Hepatocyte (in vitro differentiated cells): ENCODE data around the gene NDFIP2. TPM values are rescaled to one million over a fixed set of nuclear protein-coding genes. Genes with fewer than 3 reads are reported as not detected.

Experiments
- DNase-seq: peaks from one replicate; pipeline ENCODE4 v3.0.0-alpha.2; 2016; ENCODE audit warnings: low spot score
- H2AFZ ChIP-seq: fragments of 200-600 bp; sonication (generic); 2 replicates; pipeline ENCODE4 v1.6.0; 2016; ENCODE audit warnings: antibody characterized with exemption, mild to moderate bottlenecking
- H3K27ac ChIP-seq: fragments of 200-600 bp; sonication (generic); 2 replicates; pipeline ENCODE4 v1.5.1; 2016; ENCODE audit warnings: mild to moderate bottlenecking
- H3K27me3 ChIP-seq: fragments of 200-600 bp; sonication (generic); 2 replicates; pipeline ENCODE4 v1.6.1; 2016
- H3K36me3 ChIP-seq: fragments of 200-600 bp; sonication (generic); replicated peaks from 2 replicates; pipeline ENCODE4 v1.5.1; 2016; ENCODE audit warnings: low read depth; ENCODE audit not compliant: insufficient read depth
- H3K4me1 ChIP-seq: fragments of 200-600 bp; sonication (generic); 2 replicates; pipeline ENCODE4 v1.5.1; 2016; ENCODE audit warnings: mild to moderate bottlenecking, moderate library complexity; ENCODE audit not compliant: insufficient read depth
- H3K4me2 ChIP-seq: fragments of 200-600 bp; sonication (generic); 2 replicates; pipeline ENCODE4 v1.6.0; 2016
- H3K4me3 ChIP-seq: fragments of 200-600 bp; sonication (generic); 2 replicates; pipeline ENCODE4 v1.5.1; 2016; ENCODE audit warnings: mild to moderate bottlenecking
- H3K79me2 ChIP-seq: fragments of 200-600 bp; sonication (generic); 2 replicates; pipeline ENCODE4 v1.6.0; 2017; ENCODE audit warnings: mild to moderate bottlenecking
- H3K9me2 ChIP-seq: fragments of 200-600 bp; sonication (generic); replicated peaks from 2 replicates; pipeline ENCODE4 v1.6.0; 2017; ENCODE audit warnings: mild to moderate bottlenecking; ENCODE audit not compliant: insufficient read depth
- H3K9me3 ChIP-seq: fragments of 200-600 bp; sonication (generic); 2 replicates; pipeline ENCODE4 v1.5.1; 2016; ENCODE audit warnings: low read depth, mild to moderate bottlenecking
- H4K20me1 ChIP-seq: fragments of 200-600 bp; sonication (generic); 2 replicates; pipeline ENCODE4 v1.6.0; 2016; ENCODE audit warnings: mild to moderate bottlenecking; ENCODE audit not compliant: insufficient read depth, poor library complexity, severe bottlenecking
- EZH2 ChIP-seq: fragments of 200-600 bp; sonication (generic); IDR thresholded peaks from 2 replicates; pipeline ENCODE4 v1.6.1; 2016; ENCODE audit warnings: antibody characterized with exemption, mild to moderate bottlenecking, borderline replicate concordance
- EZH2phosphoT487 ChIP-seq: fragments of 200-600 bp; sonication (generic); IDR thresholded peaks from one replicate; pipeline ENCODE4 v1.6.1; 2018; ENCODE audit warnings: antibody characterized with exemption, mild to moderate bottlenecking, low read depth, moderate library complexity; ENCODE audit not compliant: unreplicated experiment, severe bottlenecking
- WGBS: methylation state at CpG from one replicate; pipeline ENCODE4 v1.1.6; 2016; ENCODE audit warnings: low lambda C conversion rate; ENCODE audit errors: missing lambda C conversion rate; 5-methylcytosine and 5-hydroxymethylcytosine counted together
- polyA plus RNA-seq: library from polyadenylated mRNA; unstranded; fragments of >200 nt; fragmentation: Nextera tagmentation; extraction: Ambion mirVana; gene quantifications from 2 replicates; pipeline ENCODE4 v1.2.1, GENCODE V29; 2016
- total RNA-seq: library from RNA; depleted of rRNA; stranded (reverse); fragments of >200 nt; gene quantifications from 2 replicates; pipeline ENCODE4 v1.2.3, GENCODE V29; 2014
- TF ChIP-seq, protein P1 (sequence below): fragments of 200-600 bp; sonication (generic); IDR thresholded peaks from 2 replicates; pipeline ENCODE4 v1.5.1; 2016; ENCODE audit warnings: antibody characterized with exemption, mild to moderate bottlenecking; ENCODE audit not compliant: poor library complexity

The NDFIP2 gene
- total and polyA plus RNA-seq, 2 experiments from 2014 or later = 54.4 to 80.2 TPM

DNA sequence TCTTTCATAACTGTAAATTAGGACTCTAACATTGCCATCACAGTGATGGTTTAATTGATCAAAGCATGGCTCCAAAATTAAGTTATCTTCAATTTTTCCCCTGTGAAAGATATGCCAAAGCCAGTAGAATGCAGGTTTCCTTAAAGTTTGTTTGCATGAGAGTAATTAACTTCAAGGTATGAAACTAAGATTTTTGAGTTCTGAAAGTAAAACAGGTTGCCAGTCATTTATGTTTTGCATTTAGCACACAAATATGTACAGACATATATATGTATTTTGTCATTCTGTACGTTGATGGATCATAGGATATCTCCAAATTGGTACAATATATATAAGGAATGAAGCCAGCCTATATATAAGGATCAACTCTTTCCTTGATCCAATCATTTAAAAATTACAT, 23.6 kb upstream of the NDFIP2 start:
- DNase-seq = no peak
- Histone ChIP-seq H3K27me3 (no peaks in the 10 kb centered on the region), H3K79me2 (no peaks in the 10 kb centered on the region), H2AFZ (no peak overlapping the region), H3K36me3 (no peaks in the 10 kb centered on the region), H3K4me3 (no peak overlapping the region), H3K9me2 (no peaks in the 10 kb centered on the region), H3K9me3 (no peaks in the 10 kb centered on the region), H3K27ac (no peak overlapping the region), H3K4me1 (no peaks in the 10 kb centered on the region), H3K4me2 (no peak overlapping the region), H4K20me1 (no peaks in the 10 kb centered on the region)
- 92% methylated on average over 1 of the region's 1 CpG for WGBS
- no peak for TF ChIP-seq EZH2
- TF ChIP-seq EZH2phosphoT487 = no peak
- TF ChIP-seq, protein P1, sequence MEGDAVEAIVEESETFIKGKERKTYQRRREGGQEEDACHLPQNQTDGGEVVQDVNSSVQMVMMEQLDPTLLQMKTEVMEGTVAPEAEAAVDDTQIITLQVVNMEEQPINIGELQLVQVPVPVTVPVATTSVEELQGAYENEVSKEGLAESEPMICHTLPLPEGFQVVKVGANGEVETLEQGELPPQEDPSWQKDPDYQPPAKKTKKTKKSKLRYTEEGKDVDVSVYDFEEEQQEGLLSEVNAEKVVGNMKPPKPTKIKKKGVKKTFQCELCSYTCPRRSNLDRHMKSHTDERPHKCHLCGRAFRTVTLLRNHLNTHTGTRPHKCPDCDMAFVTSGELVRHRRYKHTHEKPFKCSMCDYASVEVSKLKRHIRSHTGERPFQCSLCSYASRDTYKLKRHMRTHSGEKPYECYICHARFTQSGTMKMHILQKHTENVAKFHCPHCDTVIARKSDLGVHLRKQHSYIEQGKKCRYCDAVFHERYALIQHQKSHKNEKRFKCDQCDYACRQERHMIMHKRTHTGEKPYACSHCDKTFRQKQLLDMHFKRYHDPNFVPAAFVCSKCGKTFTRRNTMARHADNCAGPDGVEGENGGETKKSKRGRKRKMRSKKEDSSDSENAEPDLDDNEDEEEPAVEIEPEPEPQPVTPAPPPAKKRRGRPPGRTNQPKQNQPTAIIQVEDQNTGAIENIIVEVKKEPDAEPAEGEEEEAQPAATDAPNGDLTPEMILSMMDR = no peak

DNA sequence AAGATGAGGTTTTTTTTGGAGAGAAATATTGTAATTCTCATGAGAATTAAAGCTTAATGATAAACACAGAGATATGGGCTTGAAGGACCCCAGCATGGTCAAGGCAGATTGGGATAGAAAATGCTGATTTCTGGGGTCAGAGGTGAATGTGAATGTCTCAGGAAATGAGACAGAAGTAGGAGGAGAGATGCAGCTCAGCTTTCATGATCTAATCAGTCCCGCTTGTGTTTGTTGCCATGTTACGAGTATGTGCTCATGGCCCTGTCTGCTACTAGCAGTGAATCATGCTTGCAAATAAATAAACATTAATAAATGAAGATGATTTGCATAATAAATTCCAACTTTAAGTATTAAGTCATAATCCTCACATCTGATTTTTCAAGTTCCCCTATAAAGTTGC, 23.0 kb upstream of the NDFIP2 start:
- Histone ChIP-seq H3K27ac (no peak overlapping the region), H3K9me2 (no peaks in the 10 kb centered on the region), H2AFZ (no peak overlapping the region), H3K4me3 (no peak overlapping the region), H3K9me3 (no peaks in the 10 kb centered on the region), H3K27me3 (no peaks in the 10 kb centered on the region), H3K4me2 (no peak overlapping the region), H3K79me2 (no peaks in the 10 kb centered on the region), H3K4me1 (no peaks in the 10 kb centered on the region), H4K20me1 (no peaks in the 10 kb centered on the region), H3K36me3 (no peaks in the 10 kb centered on the region)
- 72% methylated on average over 2 of the region's 2 CpGs for WGBS
- TF ChIP-seq, protein P1 = no peak
- TF ChIP-seq EZH2phosphoT487 (no peak), EZH2 (no peak)
- DNase-seq = peak; percentile 9

DNA sequence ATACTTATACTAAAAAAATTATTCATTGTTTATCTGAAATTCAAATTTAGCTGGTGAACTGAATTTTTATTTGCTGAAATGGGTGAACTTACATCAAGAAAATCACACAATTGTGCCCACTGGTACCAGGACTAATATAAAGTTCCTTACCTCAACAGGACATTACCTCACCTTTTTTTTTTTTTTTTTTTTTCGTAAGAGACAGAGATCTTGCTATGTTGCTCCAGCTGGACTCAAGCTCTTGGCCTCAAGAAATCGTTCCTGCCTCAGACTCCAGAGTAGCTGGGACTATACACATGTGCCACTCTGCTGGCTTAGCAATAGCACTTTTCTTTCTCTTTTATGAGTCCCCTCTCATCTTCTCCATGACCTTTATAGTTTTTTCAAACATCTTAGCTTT, 22.5 kb upstream of the NDFIP2 start:
- Histone ChIP-seq H3K4me3 (no peak overlapping the region), H4K20me1 (no peaks in the 10 kb centered on the region), H3K9me3 (no peaks in the 10 kb centered on the region), H3K9me2 (no peaks in the 10 kb centered on the region), H2AFZ (no peak overlapping the region), H3K79me2 (no peaks in the 10 kb centered on the region), H3K27me3 (no peaks in the 10 kb centered on the region), H3K4me2 (no peak overlapping the region), H3K27ac (no peak overlapping the region), H3K36me3 (no peaks in the 10 kb centered on the region), H3K4me1 (no peaks in the 10 kb centered on the region)
- TF ChIP-seq EZH2phosphoT487 (no peak), EZH2 (no peak)
- TF ChIP-seq, protein P1 = no peak
- WGBS = 97% methylated on average over 2 of the region's 2 CpGs
- DNase-seq = no peak

DNA sequence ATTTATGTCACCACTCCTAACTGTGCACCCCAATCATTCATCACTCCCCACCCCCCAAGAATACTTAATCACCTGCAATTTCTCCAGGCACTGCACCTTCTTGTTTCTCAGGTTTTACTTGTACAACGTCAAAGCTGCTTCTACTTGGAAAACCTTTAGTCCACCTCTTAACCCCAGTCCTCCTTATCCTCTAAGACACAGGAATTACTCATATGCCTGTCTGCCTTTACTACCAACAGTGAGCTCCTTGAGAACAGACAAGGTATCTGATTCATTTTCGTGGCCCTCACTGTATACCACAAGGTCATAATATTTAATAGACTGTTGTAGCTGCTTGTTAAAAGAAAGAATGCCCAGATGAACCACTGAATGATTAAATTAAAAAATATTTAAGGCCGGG, 21.0 kb upstream of the NDFIP2 start:
- Histone ChIP-seq H2AFZ (no peak overlapping the region), H3K4me1 (no peaks in the 10 kb centered on the region), H3K27ac (no peak overlapping the region), H3K9me3 (no peaks in the 10 kb centered on the region), H3K4me3 (no peak overlapping the region), H3K27me3 (no peaks in the 10 kb centered on the region), H3K4me2 (no peak overlapping the region), H4K20me1 (no peaks in the 10 kb centered on the region), H3K36me3 (no peaks in the 10 kb centered on the region), H3K9me2 (no peaks in the 10 kb centered on the region), H3K79me2 (no peaks in the 10 kb centered on the region)
- WGBS = 75% methylated on average over 3 of the region's 3 CpGs
- no peak for DNase-seq
- TF ChIP-seq EZH2 (no peak), EZH2phosphoT487 (no peak)
- TF ChIP-seq, protein P1 = no peak
